Adrenal gland (tissue), 12 donors: ENCODE data around the gene PCNX2. TPM values are rescaled to one million over a fixed set of nuclear protein-coding genes. Genes with fewer than 3 reads are reported as not detected.

ENCODE experiments used
- DNase-seq, 7 donors: peaks; one replicate each; pipeline ENCODE4 v3.0.0-alpha.2; 2019 to 2020
- H3K27ac ChIP-seq, 5 donors: fragments of 200-600 bp; sonication (generic) in 4 of 5; 1 replicate in 3 of 5; 2 replicates in 2 of 5; pipeline versions ENCODE4 v1.5.1 to v1.8.0; 2016 to 2020; ENCODE audit warnings: mild to moderate bottlenecking in 1 of 5
- H3K27me3 ChIP-seq: fragments of 200-600 bp; 2 replicates; pipeline ENCODE4 v1.8.0; 2021
- H3K36me3 ChIP-seq, 2 donors: fragments of 200-600 bp; replicated peaks in 1 of 2; 1 replicate in 1 of 2; 2 replicates in 1 of 2; pipeline versions ENCODE4 v1.5.1 to v1.8.0; 2018 to 2022
- H3K4me1 ChIP-seq, 2 donors: fragments of 200-600 bp; replicated peaks in 1 of 2; 1 replicate in 1 of 2; 2 replicates in 1 of 2; pipeline versions ENCODE4 v1.5.1 to v1.8.0; 2018 to 2021
- H3K4me3 ChIP-seq, 4 donors: fragments of 200-600 bp; sonication (generic) in 3 of 4; one replicate each; pipeline ENCODE4 v1.5.1; 2016 to 2018
- H3K9me3 ChIP-seq, 3 donors: fragments of 200-600 bp; sonication (generic) in 1 of 3; replicated peaks in 1 of 3; 1 replicate in 2 of 3; 2 replicates in 1 of 3; pipeline versions ENCODE4 v1.5.1 to v1.8.0; 2016 to 2021
- POLR2A ChIP-seq, 2 donors: fragments of 450-650 bp; IDR thresholded peaks; one replicate each; pipeline ENCODE4 v1.6.1; 2017; ENCODE audit warnings: antibody characterized with exemption in 2 of 2, mild to moderate bottlenecking in 2 of 2, moderate library complexity in 1 of 2
- WGBS, 4 donors: extraction: QIAGEN DNeasy Blood & Tissue Kit in 2 of 4; methylation state at CpG; one replicate each; pipeline versions ENCODE4 v1.1.5 to v1.1.7; 2013 to 2017; 5-methylcytosine and 5-hydroxymethylcytosine counted together
- intact Hi-C, 2 donors: fragments of 100-400 bp; cut with DNase I; formaldehyde crosslinking; loops; one replicate each; pipeline versions ENCODE4 v1.14.1 to v1.15.0; 2022 to 2023
- polyA plus RNA-seq, 3 donors: library from polyadenylated mRNA; stranded (reverse); fragments of 200-250 nt in 2 of 3; fragments of 350-450 nt in 1 of 3; fragmentation: Illumina TruSeq in 1 of 3; extraction: RNeasy Lipid Tissue Mini Kit (QIAGEN cat#74804) in 1 of 3; gene quantifications; one replicate each; pipeline ENCODE4 v1.2.3, GENCODE V29; 2013 to 2014
- total RNA-seq, 9 donors: library from RNA; depleted of rRNA in 4 of 9; stranded (reverse); fragments of >200 nt in 4 of 9; fragments of 120-200 nt in 1 of 9; fragmentation: NEBNext Ultra II Directional in 1 of 9; extraction: Animal tissue kit (Norgen Biotek cat#: 25700) in 1 of 9; gene quantifications; one replicate each; pipeline versions ENCODE4 v1.1.0 to v1.2.4, GENCODE V29; 2013 to 2023
- TF ChIP-seq, protein P1 (sequence below), 6 experiments: fragments of 450-650 bp in 4 of 6; fragments of 200-600 bp in 2 of 6; sonication (generic) in 1 of 6; IDR thresholded peaks; 1 replicate in 5 of 6; 2 replicates in 1 of 6; pipeline versions ENCODE4 v1.5.1 to v1.8.0; 2016 to 2021; ENCODE audit warnings: antibody characterized with exemption in 6 of 6, mild to moderate bottlenecking in 2 of 6, moderate library complexity in 1 of 6
- donor health status: healthy with polysubstance abuse.
- donor health status: Bipolar disorder and iron deficiency.
- donor health status: DM: yes; HTN: yes; CAD: no.
- donor health status: DM: no; HTN: no; CAD: no.
- donor health status: DM: no; HTN: no; CAD: no.
- donor health status: DM: yes; HTN: yes; CAD: no.

PCNX2 gene
- total and polyA plus RNA-seq, 12 donors: 2.2 to 14.5 (median 5.5) TPM

DNA sequence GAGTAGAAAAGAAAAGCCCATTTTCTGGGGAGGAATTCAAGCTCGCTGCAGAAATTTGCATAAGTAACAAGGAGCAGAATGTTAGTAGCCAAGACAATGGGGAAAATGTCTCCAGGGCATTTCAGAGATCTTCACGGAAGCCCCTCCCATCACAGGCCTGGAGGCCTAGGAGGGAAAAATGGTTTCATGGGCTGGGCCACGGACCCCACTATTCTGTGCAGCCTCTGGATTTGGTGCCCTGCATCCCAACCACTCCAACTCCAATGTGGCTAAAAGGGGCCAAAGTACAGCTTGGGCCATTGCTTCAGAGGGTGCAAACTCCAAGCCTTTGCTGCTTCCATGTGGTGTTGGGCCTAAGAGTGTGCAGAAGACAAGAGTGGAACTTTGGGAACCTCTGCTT lies 302.0 kb downstream of the PCNX2 start:
- Histone ChIP-seq H3K27me3 (no peaks in the 10 kb centered on the region), H3K9me3 (no peaks in the 10 kb centered on the region), H3K4me1 (no peaks in the 10 kb centered on the region), H3K4me3 (no peak overlapping the region), H3K27ac (no peak overlapping the region), H3K36me3 (no peaks in the 10 kb centered on the region)
- intact Hi-C loops: no loop called here
- DNase-seq: no peak
- WGBS, 4 donors: 93 to 100% (median 97%) methylated on average over 2 to 3 of the region's 3 CpGs
- TF ChIP-seq, protein P1, sequence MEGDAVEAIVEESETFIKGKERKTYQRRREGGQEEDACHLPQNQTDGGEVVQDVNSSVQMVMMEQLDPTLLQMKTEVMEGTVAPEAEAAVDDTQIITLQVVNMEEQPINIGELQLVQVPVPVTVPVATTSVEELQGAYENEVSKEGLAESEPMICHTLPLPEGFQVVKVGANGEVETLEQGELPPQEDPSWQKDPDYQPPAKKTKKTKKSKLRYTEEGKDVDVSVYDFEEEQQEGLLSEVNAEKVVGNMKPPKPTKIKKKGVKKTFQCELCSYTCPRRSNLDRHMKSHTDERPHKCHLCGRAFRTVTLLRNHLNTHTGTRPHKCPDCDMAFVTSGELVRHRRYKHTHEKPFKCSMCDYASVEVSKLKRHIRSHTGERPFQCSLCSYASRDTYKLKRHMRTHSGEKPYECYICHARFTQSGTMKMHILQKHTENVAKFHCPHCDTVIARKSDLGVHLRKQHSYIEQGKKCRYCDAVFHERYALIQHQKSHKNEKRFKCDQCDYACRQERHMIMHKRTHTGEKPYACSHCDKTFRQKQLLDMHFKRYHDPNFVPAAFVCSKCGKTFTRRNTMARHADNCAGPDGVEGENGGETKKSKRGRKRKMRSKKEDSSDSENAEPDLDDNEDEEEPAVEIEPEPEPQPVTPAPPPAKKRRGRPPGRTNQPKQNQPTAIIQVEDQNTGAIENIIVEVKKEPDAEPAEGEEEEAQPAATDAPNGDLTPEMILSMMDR (IDR thresholded peaks at IDR 0.05): no peak
- no peak for TF ChIP-seq POLR2A (IDR thresholded peaks at IDR 0.05)

DNA sequence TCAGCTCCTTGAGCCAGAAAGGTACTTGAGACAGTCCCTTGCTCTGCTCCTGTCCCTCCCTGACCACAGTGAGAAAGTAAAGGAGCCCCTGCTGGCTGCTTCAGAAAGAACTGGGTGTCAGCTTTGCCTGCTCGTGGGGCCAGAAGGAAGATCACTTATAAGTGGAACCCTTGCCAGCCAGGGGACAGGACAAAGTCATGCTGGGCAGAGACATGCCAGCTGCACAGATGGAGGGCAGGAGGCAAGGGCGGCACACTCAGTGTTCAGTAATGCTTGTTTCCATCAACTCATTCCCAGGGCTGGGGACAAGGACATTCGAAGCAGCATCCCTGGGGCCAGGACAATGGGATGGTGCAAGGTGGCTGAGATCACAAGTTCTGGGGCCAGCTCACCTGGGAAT lies 303.3 kb downstream of the PCNX2 start:
- DNase-seq: no peak
- no peaks in the 10 kb centered on the region for H3K9me3 ChIP-seq
- no peaks in the 10 kb centered on the region for H3K4me1 ChIP-seq
- TF ChIP-seq POLR2A (IDR thresholded peaks at IDR 0.05): no peak
- TF ChIP-seq, protein P1 (IDR thresholded peaks at IDR 0.05): no peak
- no peak overlapping the region for H3K27ac ChIP-seq
- H3K36me3 ChIP-seq: no peaks in the 10 kb centered on the region
- intact Hi-C loops: no loop called here
- no peaks in the 10 kb centered on the region for H3K27me3 ChIP-seq
- 78 to 96% (median 92%) methylated on average over 3 of the region's 3 CpGs; no CpG with 5 or more reads in 1 of the 4 donors for WGBS, 4 donors
- no peak overlapping the region for H3K4me3 ChIP-seq

DNA sequence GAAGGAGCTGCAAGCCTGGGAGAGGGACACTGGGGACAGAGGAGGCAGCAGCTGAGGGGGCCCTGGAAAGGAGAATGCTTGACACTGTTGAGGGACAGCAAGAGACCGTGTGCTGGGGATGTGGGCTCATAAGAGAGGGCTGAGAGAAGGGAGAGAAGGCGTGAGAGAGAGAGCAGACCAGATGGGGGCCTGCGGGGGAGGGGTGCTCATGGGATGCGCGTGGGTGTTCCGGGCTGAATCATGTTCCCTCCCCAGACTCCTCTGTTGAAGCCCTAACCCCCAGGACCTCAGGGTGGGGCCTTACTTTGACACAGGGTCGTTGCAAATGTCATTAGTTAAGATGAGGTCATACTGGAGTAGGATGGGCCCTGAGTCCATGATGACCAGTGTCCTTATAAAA lies 304.3 kb downstream of the PCNX2 start:
- H3K27me3 ChIP-seq: no peaks in the 10 kb centered on the region
- H3K27ac ChIP-seq: no peak overlapping the region
- intact Hi-C loops: no loop called here
- no peak overlapping the region for H3K4me3 ChIP-seq
- WGBS, 4 donors: 88 to 91% (median 91%) methylated on average over 7 of the region's 7 CpGs
- H3K4me1 ChIP-seq: no peaks in the 10 kb centered on the region
- H3K9me3 ChIP-seq: no peaks in the 10 kb centered on the region
- H3K36me3 ChIP-seq: no peaks in the 10 kb centered on the region
- TF ChIP-seq, protein P1 (IDR thresholded peaks at IDR 0.05): no peak
- no peak for TF ChIP-seq POLR2A (IDR thresholded peaks at IDR 0.05)
- no peak for DNase-seq

DNA sequence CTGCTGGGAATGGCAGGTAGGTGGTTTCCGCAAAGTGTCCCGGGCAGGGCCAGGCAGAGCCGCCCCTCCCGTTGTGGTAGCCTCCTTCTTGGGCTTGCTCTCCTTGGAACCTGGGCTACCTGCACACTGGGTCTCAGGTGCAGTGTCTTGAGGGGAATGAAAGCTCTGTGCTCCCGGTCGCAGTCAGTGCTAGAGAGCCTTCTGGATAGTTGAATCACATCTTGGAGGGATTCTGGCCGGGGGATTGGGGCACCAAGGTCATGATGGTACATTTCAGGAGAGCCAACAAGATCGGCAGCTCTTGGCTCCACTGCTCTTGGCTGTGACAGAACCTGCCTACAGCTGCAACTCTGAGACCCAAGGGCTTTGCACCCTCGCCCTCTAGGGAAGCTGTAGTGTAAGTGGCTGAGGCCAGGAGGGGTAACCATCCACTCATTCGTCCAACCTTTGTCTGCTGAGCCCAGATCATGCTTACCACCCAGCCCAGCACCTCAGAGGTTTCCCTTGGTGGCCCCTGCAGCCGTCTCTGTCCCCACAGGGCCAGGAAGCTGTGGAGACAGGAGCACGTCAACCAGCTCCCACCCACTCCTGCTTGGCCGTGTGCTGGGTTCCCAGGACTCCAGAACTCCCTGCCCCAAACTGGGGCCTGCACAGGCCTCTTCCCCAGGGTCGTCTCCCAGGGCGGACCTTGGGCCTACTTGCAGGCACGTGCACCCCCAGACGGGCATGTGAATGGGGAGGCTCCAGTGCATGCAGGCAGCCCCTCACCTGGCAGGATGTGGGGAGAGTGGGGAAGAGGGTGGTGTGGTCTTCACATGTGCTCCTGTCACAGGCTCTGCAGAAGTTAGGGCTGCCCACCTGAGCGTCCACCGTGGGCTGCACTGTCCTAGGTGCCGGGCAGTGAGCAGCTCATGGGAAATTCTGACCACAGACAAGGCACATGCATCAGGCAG lies 305.1 kb downstream of the PCNX2 start:
- 83 to 94% (median 91%) methylated on average over 10 to 20 of the region's 20 CpGs for WGBS, 4 donors
- no peak overlapping the region for H3K27ac ChIP-seq
- H3K9me3 ChIP-seq: no peaks in the 10 kb centered on the region
- intact Hi-C loops: no loop called here
- DNase-seq: no peak
- no peaks in the 10 kb centered on the region for H3K4me1 ChIP-seq
- H3K4me3 ChIP-seq: no peak overlapping the region
- H3K36me3 ChIP-seq: no peaks in the 10 kb centered on the region
- no peak for TF ChIP-seq POLR2A (IDR thresholded peaks at IDR 0.05)
- TF ChIP-seq, protein P1 (IDR thresholded peaks at IDR 0.05): no peak
- no peaks in the 10 kb centered on the region for H3K27me3 ChIP-seq
